HG03521 (cell line): ENCODE measurements around the gene TANGO2.
A peak's percentile ranks its signal among the peaks of the same experiment; 100 is the strongest.

ENCODE experiments used
- ATAC-seq: cut with Tn5 transposase; IDR thresholded peaks from one replicate; pipeline ENCODE4 v1.9.1; 2021; ENCODE audit warnings: mild to moderate bottlenecking, moderate library complexity; ENCODE audit not compliant: unreplicated experiment

TANGO2 gene

GRCh38 chr22:20011123-20011992 lies 9.6 kb upstream of the TANGO2 start:
- ATAC-seq, result no peak

GRCh38 chr22:20011993-20012740 lies 8.7 kb upstream of the TANGO2 start:
- ATAC-seq, result no peak

- no peak for ATAC-seq
Observed at GRCh38 chr22:20012741-20013331, 8.1 kb upstream of the TANGO2 start.

GRCh38 chr22:20013382-20013871 lies 7.5 kb upstream of the TANGO2 start:
- no peak for ATAC-seq

GRCh38 chr22:20014526-20015186 lies 6.3 kb upstream of the TANGO2 start:
- no peak for ATAC-seq

GRCh38 chr22:20015187-20015625 lies 5.7 kb upstream of the TANGO2 start:
- ATAC-seq, result no peak

GRCh38 chr22:20015971-20016733 lies 4.8 kb upstream of the TANGO2 start:
- ATAC-seq, result no peak

GRCh38 chr22:20016734-20017621 lies 3.9 kb upstream of the TANGO2 start, which contains the start of gene ARVCF:
ARVCF (minus strand) TSS chr22:20016823; CDS start chr22:19990794, 26,029 bp downstream.
- peak; percentile 51 for ATAC-seq

GRCh38 chr22:20017622-20017958 lies 3.3 kb upstream of the TANGO2 start:
- no peak for ATAC-seq

GRCh38 chr22:20018001-20018400 lies 2.9 kb upstream of the TANGO2 start:
- no peak for ATAC-seq

- no peak for ATAC-seq
Observed at GRCh38 chr22:20019661-20020532, 1.0 kb upstream of the TANGO2 start.

GRCh38 chr22:20021196-20022181 lies 579 bp downstream of the TANGO2 start:
- no peak for ATAC-seq

GRCh38 chr22:20022231-20022977 lies 1.5 kb downstream of the TANGO2 start:
- no peak for ATAC-seq

- ATAC-seq, result no peak
Observed at GRCh38 chr22:20022978-20023613, 2.2 kb downstream of the TANGO2 start.

- ATAC-seq, result no peak
Observed at GRCh38 chr22:20024225-20024624, 3.3 kb downstream of the TANGO2 start.
